ENCODE measurements around the gene MRPL55.

DNA sequence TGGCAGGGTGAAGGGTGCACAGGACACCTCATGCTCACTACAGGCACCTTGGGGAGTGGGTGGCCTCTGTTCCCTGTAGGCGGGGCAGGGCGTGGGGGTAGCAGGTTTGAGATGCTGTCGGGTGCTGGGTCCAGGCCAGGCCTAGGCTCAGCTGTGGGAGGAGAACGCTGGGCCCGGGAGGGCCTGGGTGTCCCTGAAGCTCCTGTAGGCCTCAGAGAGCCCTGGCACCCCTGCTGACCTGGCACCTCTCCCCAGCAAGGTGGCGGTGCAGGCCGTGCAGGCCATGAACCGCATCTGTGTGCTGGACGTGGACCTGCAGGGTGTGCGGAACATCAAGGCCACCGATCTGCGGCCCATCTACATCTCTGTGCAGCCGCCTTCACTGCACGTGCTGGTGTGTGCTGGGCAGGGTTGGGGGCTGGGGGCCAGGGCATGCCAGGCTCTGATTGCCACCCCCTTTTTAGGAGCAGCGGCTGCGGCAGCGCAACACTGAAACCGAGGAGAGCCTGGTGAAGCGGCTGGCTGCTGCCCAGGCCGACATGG, 38.1 kb upstream of the MRPL55 start:
- TF ChIP-seq EZH2phosphoT487 (IDR thresholded peaks at IDR 0.05; ENCODE audit: insufficient read depth, low read depth) (no peak), EZH2 (IDR thresholded peaks at IDR 0.05; ENCODE audit: insufficient read depth, poor library complexity, severe bottlenecking) (no peak)
